Osteoblast (primary cell): ENCODE results near the gene CCNY. TPM values are rescaled to one million over a fixed set of nuclear protein-coding genes. Genes with fewer than 3 reads are reported as not detected.

Experiments
- DNase-seq: peaks from one replicate; pipeline ENCODE4 v3.0.0; 2011; ENCODE audit warnings: low spot score, mixed read lengths; ENCODE audit not compliant: insufficient read length; ENCODE audit errors: missing footprints
- H2AFZ ChIP-seq: 2 replicates; pipeline ENCODE4 v1.6.0; 2011; ENCODE audit warnings: mild to moderate bottlenecking, low read length
- H3K27ac ChIP-seq: 2 replicates; pipeline ENCODE4 v1.5.1; 2011; ENCODE audit warnings: mild to moderate bottlenecking, low read depth, low read length, moderate library complexity
- H3K27me3 ChIP-seq: 2 replicates; pipeline ENCODE4 v1.6.0; 2012; ENCODE audit warnings: mild to moderate bottlenecking, control low read depth, inconsistent platforms, low read length, moderate library complexity; ENCODE audit not compliant: insufficient read depth
- H3K36me3 ChIP-seq: 2 replicates; pipeline ENCODE4 v1.5.1; 2011; ENCODE audit warnings: mild to moderate bottlenecking, low read length, control low read depth, moderate library complexity; ENCODE audit not compliant: insufficient read depth
- H3K4me1 ChIP-seq: 2 replicates; pipeline ENCODE4 v1.5.1; 2011; ENCODE audit warnings: mild to moderate bottlenecking, low read length, control low read depth, moderate library complexity; ENCODE audit not compliant: insufficient read depth
- H3K4me2 ChIP-seq: 2 replicates; pipeline ENCODE4 v1.6.0; 2011; ENCODE audit warnings: mild to moderate bottlenecking, low read length; ENCODE audit not compliant: insufficient read depth
- H3K4me3 ChIP-seq: fragments of 200-600 bp; sonication (generic); 3 replicates; pipeline ENCODE4 v1.5.1; 2012; ENCODE audit warnings: mild to moderate bottlenecking, low read length, inconsistent platforms; ENCODE audit not compliant: insufficient read depth
- H3K79me2 ChIP-seq: 2 replicates; pipeline ENCODE4 v1.6.0; 2012; ENCODE audit warnings: mild to moderate bottlenecking, low read length, control low read depth, inconsistent platforms; ENCODE audit not compliant: insufficient read depth
- H3K9me3 ChIP-seq: 2 replicates; pipeline ENCODE4 v1.5.1; 2011; ENCODE audit warnings: low read depth, low read length, control low read depth
- H4K20me1 ChIP-seq: 2 replicates; pipeline ENCODE4 v1.6.0; 2012; ENCODE audit warnings: mild to moderate bottlenecking, low read length, control low read depth; ENCODE audit not compliant: insufficient read depth
- CTCF ChIP-seq: IDR thresholded peaks from 2 replicates; pipeline ENCODE4 v1.5.1; 2011; ENCODE audit warnings: mild to moderate bottlenecking, low read depth, low read length, moderate library complexity; ENCODE audit errors: extremely low read depth
- total RNA-seq: library from RNA; depleted of rRNA; stranded (reverse); fragments of >200 nt; gene quantifications from 2 replicates; pipeline ENCODE4 v1.2.3, GENCODE V29; 2012

CCNY gene
- total RNA-seq, 1 donor: 53.2 TPM

GRCh38 chr10:35334297-35334696 is 2.0 kb upstream of the CCNY start:
- Histone ChIP-seq H2AFZ (no peak overlapping the region), H3K4me1 (peaks cover 25% of the 10 kb centered on the region), H3K27ac (no peak overlapping the region), H3K27me3 (no peaks in the 10 kb centered on the region), H3K4me3 (no peak overlapping the region), H3K36me3 (no peaks in the 10 kb centered on the region), H3K79me2 (peaks cover 86% of the 10 kb centered on the region), H3K9me3 (no peaks in the 10 kb centered on the region), H3K4me2 (peak overlapping the region; percentile 84), H4K20me1 (peaks cover 17% of the 10 kb centered on the region)
- TF ChIP-seq CTCF: no peak
- DNase-seq: no peak

- Histone ChIP-seq H3K4me2 (peak overlapping the region; percentile 84), H3K79me2 (peaks cover 86% of the 10 kb centered on the region), H3K36me3 (no peaks in the 10 kb centered on the region), H3K27me3 (no peaks in the 10 kb centered on the region), H3K4me1 (peaks cover 25% of the 10 kb centered on the region), H3K27ac (peak overlapping the region; percentile 63), H2AFZ (peak overlapping the region; percentile 53), H3K4me3 (peak overlapping the region; percentile 84), H4K20me1 (peaks cover 27% of the 10 kb centered on the region), H3K9me3 (no peaks in the 10 kb centered on the region)
- TF ChIP-seq CTCF: no peak
- peak; percentile 70 for DNase-seq
Measured at GRCh38 chr10:35335133-35336083, 901 bp upstream of the CCNY start.

GRCh38 chr10:35336921-35337823 is 863 bp downstream of the CCNY start:
- peaks cover 87% of the 10 kb centered on the region for H3K79me2 ChIP-seq
- peak overlapping the region; percentile 88 for H3K4me2 ChIP-seq
- no peaks in the 10 kb centered on the region for H3K9me3 ChIP-seq
- H3K4me1 ChIP-seq: peaks cover 26% of the 10 kb centered on the region
- H4K20me1 ChIP-seq: peaks cover 39% of the 10 kb centered on the region
- peak overlapping the region; percentile 84 for H3K4me3 ChIP-seq
- H2AFZ ChIP-seq: peak overlapping the region; percentile 64
- no peaks in the 10 kb centered on the region for H3K27me3 ChIP-seq
- no peaks in the 10 kb centered on the region for H3K36me3 ChIP-seq
- DNase-seq: peak; percentile 86
- H3K27ac ChIP-seq: peak overlapping the region; percentile 55
- no peak for TF ChIP-seq CTCF
